ENCODE data around the gene BAIAP2. TPM values are rescaled to one million over a fixed set of nuclear protein-coding genes. Genes with fewer than 3 reads are reported as not detected.

The BAIAP2 gene
- total and polyA plus RNA-seq, 2 of the 13 experiments (the other 11 are each of a cell fraction or from before 2014, with no cell fraction given) = 22.5 to 24.0 TPM

DNA sequence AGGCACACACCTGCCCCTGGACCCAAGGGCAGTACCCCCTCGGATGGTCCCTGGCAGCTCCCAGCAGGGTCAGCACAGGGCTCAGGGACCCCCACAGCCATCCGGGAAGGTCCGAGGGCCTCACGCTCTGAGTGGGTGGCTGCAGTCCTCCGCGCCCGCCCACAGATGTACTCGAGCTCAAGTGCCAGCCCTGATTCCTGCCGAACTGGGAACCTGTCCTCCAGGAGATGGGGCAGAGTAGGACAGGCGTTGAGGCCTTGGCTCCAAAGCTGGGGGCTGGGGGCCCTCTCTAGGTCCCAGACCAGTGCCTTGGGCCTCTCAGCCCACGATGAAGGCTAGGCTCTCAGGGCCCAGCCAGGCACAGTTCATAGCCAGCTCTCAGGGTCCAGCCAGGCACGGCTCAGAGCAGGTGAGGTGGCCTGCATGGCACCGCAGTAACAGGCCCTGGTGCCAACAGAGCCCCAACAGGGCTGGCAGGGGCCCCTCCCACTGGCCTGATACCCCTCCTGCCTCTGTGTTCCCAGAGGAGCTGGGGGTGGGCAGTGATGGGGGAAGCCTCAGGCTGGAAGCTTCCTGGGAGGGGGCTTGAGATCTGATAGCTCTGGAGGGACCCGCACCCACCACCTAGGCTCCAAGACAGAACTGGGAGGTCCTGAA lies 94.9 kb downstream of the BAIAP2 start (continued):
- no peak for TF ChIP-seq HNRNPH1 (optimal IDR thresholded peaks at IDR 0.05; ENCODE audit: low read depth, low read length)
- peak; percentile 83 for TF ChIP-seq HNRNPL (IDR thresholded peaks at IDR 0.05; ENCODE audit: low read depth, low read length)
- TF ChIP-seq, protein P1, sequence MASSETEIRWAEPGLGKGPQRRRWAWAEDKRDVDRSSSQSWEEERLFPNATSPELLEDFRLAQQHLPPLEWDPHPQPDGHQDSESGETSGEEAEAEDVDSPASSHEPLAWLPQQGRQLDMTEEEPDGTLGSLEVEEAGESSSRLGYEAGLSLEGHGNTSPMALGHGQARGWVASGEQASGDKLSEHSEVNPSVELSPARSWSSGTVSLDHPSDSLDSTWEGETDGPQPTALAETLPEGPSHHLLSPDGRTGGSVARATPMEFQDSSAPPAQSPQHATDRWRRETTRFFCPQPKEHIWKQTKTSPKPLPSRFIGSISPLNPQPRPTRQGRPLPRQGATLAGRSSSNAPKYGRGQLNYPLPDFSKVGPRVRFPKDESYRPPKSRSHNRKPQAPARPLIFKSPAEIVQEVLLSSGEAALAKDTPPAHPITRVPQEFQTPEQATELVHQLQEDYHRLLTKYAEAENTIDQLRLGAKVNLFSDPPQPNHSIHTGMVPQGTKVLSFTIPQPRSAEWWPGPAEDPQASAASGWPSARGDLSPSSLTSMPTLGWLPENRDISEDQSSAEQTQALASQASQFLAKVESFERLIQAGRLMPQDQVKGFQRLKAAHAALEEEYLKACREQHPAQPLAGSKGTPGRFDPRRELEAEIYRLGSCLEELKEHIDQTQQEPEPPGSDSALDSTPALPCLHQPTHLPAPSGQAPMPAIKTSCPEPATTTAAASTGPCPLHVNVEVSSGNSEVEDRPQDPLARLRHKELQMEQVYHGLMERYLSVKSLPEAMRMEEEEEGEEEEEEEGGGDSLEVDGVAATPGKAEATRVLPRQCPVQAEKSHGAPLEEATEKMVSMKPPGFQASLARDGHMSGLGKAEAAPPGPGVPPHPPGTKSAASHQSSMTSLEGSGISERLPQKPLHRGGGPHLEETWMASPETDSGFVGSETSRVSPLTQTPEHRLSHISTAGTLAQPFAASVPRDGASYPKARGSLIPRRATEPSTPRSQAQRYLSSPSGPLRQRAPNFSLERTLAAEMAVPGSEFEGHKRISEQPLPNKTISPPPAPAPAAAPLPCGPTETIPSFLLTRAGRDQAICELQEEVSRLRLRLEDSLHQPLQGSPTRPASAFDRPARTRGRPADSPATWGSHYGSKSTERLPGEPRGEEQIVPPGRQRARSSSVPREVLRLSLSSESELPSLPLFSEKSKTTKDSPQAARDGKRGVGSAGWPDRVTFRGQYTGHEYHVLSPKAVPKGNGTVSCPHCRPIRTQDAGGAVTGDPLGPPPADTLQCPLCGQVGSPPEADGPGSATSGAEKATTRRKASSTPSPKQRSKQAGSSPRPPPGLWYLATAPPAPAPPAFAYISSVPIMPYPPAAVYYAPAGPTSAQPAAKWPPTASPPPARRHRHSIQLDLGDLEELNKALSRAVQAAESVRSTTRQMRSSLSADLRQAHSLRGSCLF (CRISPR knock-in tag; IDR thresholded peaks at IDR 0.05; ENCODE audit: borderline replicate concordance) = no peak
- no peak for TF ChIP-seq ZNF326 (CRISPR knock-in tag; IDR thresholded peaks at IDR 0.05; ENCODE audit: borderline replicate concordance)
- TF ChIP-seq, protein P2, sequence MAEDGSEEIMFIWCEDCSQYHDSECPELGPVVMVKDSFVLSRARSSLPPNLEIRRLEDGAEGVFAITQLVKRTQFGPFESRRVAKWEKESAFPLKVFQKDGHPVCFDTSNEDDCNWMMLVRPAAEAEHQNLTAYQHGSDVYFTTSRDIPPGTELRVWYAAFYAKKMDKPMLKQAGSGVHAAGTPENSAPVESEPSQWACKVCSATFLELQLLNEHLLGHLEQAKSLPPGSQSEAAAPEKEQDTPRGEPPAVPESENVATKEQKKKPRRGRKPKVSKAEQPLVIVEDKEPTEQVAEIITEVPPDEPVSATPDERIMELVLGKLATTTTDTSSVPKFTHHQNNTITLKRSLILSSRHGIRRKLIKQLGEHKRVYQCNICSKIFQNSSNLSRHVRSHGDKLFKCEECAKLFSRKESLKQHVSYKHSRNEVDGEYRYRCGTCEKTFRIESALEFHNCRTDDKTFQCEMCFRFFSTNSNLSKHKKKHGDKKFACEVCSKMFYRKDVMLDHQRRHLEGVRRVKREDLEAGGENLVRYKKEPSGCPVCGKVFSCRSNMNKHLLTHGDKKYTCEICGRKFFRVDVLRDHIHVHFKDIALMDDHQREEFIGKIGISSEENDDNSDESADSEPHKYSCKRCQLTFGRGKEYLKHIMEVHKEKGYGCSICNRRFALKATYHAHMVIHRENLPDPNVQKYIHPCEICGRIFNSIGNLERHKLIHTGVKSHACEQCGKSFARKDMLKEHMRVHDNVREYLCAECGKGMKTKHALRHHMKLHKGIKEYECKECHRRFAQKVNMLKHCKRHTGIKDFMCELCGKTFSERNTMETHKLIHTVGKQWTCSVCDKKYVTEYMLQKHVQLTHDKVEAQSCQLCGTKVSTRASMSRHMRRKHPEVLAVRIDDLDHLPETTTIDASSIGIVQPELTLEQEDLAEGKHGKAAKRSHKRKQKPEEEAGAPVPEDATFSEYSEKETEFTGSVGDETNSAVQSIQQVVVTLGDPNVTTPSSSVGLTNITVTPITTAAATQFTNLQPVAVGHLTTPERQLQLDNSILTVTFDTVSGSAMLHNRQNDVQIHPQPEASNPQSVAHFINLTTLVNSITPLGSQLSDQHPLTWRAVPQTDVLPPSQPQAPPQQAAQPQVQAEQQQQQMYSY (CRISPR knock-in tag; IDR thresholded peaks at IDR 0.05) = no peak
- TF ChIP-seq, protein P3, sequence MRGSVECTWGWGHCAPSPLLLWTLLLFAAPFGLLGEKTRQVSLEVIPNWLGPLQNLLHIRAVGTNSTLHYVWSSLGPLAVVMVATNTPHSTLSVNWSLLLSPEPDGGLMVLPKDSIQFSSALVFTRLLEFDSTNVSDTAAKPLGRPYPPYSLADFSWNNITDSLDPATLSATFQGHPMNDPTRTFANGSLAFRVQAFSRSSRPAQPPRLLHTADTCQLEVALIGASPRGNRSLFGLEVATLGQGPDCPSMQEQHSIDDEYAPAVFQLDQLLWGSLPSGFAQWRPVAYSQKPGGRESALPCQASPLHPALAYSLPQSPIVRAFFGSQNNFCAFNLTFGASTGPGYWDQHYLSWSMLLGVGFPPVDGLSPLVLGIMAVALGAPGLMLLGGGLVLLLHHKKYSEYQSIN (CRISPR knock-in tag; IDR thresholded peaks at IDR 0.05; ENCODE audit: borderline replicate concordance) = no peak
- TF ChIP-seq ATF7 (IDR thresholded peaks at IDR 0.05) = no peak
- TF ChIP-seq ATF7 (CRISPR knock-in tag; IDR thresholded peaks at IDR 0.05) = no peak
- TF ChIP-seq MBNL3 (CRISPR knock-in tag; conservative IDR thresholded peaks at IDR 0.05) = no peak
- TF ChIP-seq ZNF674 (CRISPR knock-in tag; IDR thresholded peaks at IDR 0.05; ENCODE audit: low read depth) = no peak
- TF ChIP-seq ZMAT3 (CRISPR knock-in tag; conservative IDR thresholded peaks at IDR 0.05) = no peak
- no peak for TF ChIP-seq ZNF484 (CRISPR knock-in tag; IDR thresholded peaks at IDR 0.05; ENCODE audit: borderline replicate concordance, low read depth)
- TF ChIP-seq KDM5B (CRISPR knock-in tag; IDR thresholded peaks at IDR 0.05; ENCODE audit: borderline replicate concordance) = peak; percentile 31; the same call in 1 of the 2 replicates
- no peak for TF ChIP-seq RBFOX2 (IDR thresholded peaks at IDR 0.05; ENCODE audit: low read depth, low read length)
